MCF 10A (cell line): Measurements from ENCODE around the gene PFKM. TPM values are rescaled to one million over a fixed set of nuclear protein-coding genes. Genes with fewer than 3 reads are reported as not detected.

ENCODE experiments used
- BruUV-seq: library from RNA; stranded (reverse); fragments of 400-500 nt; replicated peaks from 2 replicates; lab custom pipeline; 2021; lab: Mats Ljungman, UMichigan
- CTCF ChIA-PET: fragments of 300-600 bp; sonication (Branson Sonifier 250); formaldehyde crosslinking; extraction: SDS; loops from one replicate; lab custom pipeline; 2021; ENCODE audit warnings: antibody characterized with exemption, inconsistent platforms; lab: Yijun Ruan, JAX
- POLR2A ChIA-PET: fragments of 300-600, 350-650 bp; sonication (Branson Sonifier 250); formaldehyde crosslinking; extraction: SDS; loops from one replicate; lab custom pipeline; 2020; ENCODE audit warnings: antibody characterized with exemption, inconsistent platforms; lab: Yijun Ruan, JAX
- DNase-seq: peaks from one replicate; pipeline ENCODE4 v3.0.0-alpha.2; 2018; ENCODE audit not compliant: unreplicated experiment
- H3K27ac Mint-ChIP-seq: one replicate; pipeline ENCODE4 v1.8.0; 2022; ENCODE audit warnings: mild to moderate bottlenecking, low read depth, mixed read lengths; ENCODE audit not compliant: unreplicated experiment
- H3K27me3 Mint-ChIP-seq: one replicate; pipeline ENCODE4 v1.8.0; 2022; ENCODE audit warnings: mixed read lengths; ENCODE audit not compliant: insufficient read depth, unreplicated experiment
- H3K36me3 Mint-ChIP-seq: one replicate; pipeline ENCODE4 v1.8.0; 2022; ENCODE audit warnings: mild to moderate bottlenecking, moderate library complexity, mixed read lengths; ENCODE audit not compliant: insufficient read depth, unreplicated experiment
- H3K4me1 Mint-ChIP-seq: one replicate; pipeline ENCODE4 v1.8.0; 2022; ENCODE audit warnings: mixed read lengths; ENCODE audit not compliant: insufficient read depth, unreplicated experiment
- H3K4me3 Mint-ChIP-seq: one replicate; pipeline ENCODE4 v1.8.0; 2022; ENCODE audit warnings: mild to moderate bottlenecking, moderate library complexity, mixed read lengths; ENCODE audit not compliant: unreplicated experiment
- H3K9me3 Mint-ChIP-seq: one replicate; pipeline ENCODE4 v1.8.0; 2022; ENCODE audit warnings: mixed read lengths; ENCODE audit not compliant: unreplicated experiment
- intact Hi-C: fragments of 100-400 bp; cut with micrococcal nuclease; formaldehyde crosslinking; loops from 2 replicates; pipeline ENCODE4 v1.14.1; 2022
- total RNA-seq: library from RNA; stranded (reverse); gene quantifications from 2 replicates; pipeline ENCODE4 v1.2.3, GENCODE V29; 2022
- TF ChIP-seq, protein P1 (sequence below): fragments of 200-600 bp; IDR thresholded peaks from one replicate; pipeline ENCODE4 v1.8.0; 2022; ENCODE audit warnings: antibody characterized with exemption, mild to moderate bottlenecking; ENCODE audit not compliant: unreplicated experiment

Gene PFKM
- total RNA-seq, 1 experiment from 2014 or later, result 69.3 TPM

GRCh38 chr12:48077111-48077510 is 42.1 kb upstream of the PFKM start:
- Mint-ChIP-seq H3K4me3 (no peak overlapping the region), H3K27ac (peak overlapping the region; percentile 37), H3K36me3 (peaks cover 40% of the 10 kb centered on the region), H3K27me3 (no peaks in the 10 kb centered on the region), H3K4me1 (no peaks in the 10 kb centered on the region), H3K9me3 (no peaks in the 10 kb centered on the region)
- no TSS peak for BruUV-seq
- DNase-seq, result no peak
- intact Hi-C loops, result loop anchor here (10.0 kb wide), 1 partner anchor 172 kb away; the partner anchor contains the start of gene VDR
- ChIA-PET POLR2A (interaction anchor here (1.0 to 1.3 kb wide), 2 partner anchors 30 to 172 kb away, joined by 3 read pairs; partner anchors contain the start of gene VDR), CTCF (interaction anchor here (0.6 to 1.7 kb wide), 3 partner anchors 28 to 114 kb away, joined by 3 to 5 read pairs (median 4); partner anchors contain the start of gene TMEM106C)
- TF ChIP-seq, protein P1, sequence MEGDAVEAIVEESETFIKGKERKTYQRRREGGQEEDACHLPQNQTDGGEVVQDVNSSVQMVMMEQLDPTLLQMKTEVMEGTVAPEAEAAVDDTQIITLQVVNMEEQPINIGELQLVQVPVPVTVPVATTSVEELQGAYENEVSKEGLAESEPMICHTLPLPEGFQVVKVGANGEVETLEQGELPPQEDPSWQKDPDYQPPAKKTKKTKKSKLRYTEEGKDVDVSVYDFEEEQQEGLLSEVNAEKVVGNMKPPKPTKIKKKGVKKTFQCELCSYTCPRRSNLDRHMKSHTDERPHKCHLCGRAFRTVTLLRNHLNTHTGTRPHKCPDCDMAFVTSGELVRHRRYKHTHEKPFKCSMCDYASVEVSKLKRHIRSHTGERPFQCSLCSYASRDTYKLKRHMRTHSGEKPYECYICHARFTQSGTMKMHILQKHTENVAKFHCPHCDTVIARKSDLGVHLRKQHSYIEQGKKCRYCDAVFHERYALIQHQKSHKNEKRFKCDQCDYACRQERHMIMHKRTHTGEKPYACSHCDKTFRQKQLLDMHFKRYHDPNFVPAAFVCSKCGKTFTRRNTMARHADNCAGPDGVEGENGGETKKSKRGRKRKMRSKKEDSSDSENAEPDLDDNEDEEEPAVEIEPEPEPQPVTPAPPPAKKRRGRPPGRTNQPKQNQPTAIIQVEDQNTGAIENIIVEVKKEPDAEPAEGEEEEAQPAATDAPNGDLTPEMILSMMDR, result no peak

DNA sequence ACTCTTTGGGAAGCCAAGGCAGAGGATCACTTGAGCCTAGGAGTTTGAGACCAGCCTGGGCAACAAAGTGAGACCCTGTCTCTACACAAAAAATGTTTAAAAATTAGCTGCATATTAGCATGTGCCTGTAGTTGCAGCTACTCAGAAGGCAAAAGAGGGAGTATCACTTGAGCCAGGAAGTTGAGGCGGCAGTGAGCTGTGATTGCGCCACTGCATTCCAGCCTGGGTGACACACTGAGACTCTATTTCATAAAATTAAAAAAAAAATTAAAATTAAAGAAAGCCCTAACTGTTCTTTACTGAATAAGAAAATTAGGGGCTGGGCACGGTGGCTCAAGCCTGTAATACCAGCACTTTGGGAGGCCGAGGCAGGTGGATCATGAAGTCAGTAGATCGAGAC is 40.3 kb upstream of the PFKM start:
- H3K27me3 Mint-ChIP-seq, result no peaks in the 10 kb centered on the region
- intact Hi-C loops, result loop anchor here (10.0 kb wide), 1 partner anchor 174 kb away; the partner anchor contains the start of gene VDR
- DNase-seq, result peak; percentile 64
- CTCF ChIA-PET, result interaction anchor here (0.6 to 1.0 kb wide), 3 partner anchors 9 to 899 kb away, joined by 3 to 4 read pairs (median 3); partner anchors contain the start of gene WNT1
- H3K27ac Mint-ChIP-seq, result peak overlapping the region; percentile 69
- POLR2A ChIA-PET, result interaction anchor here (0.8 to 1.4 kb wide), 2 partner anchors 9 to 27 kb away, joined by 3 to 5 read pairs; partner anchors contain the start of gene SENP1
- BruUV-seq, result no TSS peak
- peaks cover 36% of the 10 kb centered on the region for H3K36me3 Mint-ChIP-seq
- H3K9me3 Mint-ChIP-seq, result no peaks in the 10 kb centered on the region
- H3K4me3 Mint-ChIP-seq, result no peak overlapping the region
- H3K4me1 Mint-ChIP-seq, result no peaks in the 10 kb centered on the region
- TF ChIP-seq, protein P1, result no peak

- H3K27ac Mint-ChIP-seq, result peak overlapping the region; percentile 39
- ChIA-PET CTCF (interaction anchor here (0.6 kb wide), 1 partner anchor 25 kb away, joined by 3 read pairs; no protein-coding TSS in a partner anchor), POLR2A (no interaction called here)
- intact Hi-C loops, result loop anchor here (10.0 kb wide), 1 partner anchor 535 kb away; no protein-coding TSS in a partner anchor
- no peaks in the 10 kb centered on the region for H3K4me1 Mint-ChIP-seq
- no peak for DNase-seq
- H3K36me3 Mint-ChIP-seq, result peaks cover 38% of the 10 kb centered on the region
- BruUV-seq, result no TSS peak
- no peak overlapping the region for H3K4me3 Mint-ChIP-seq
- no peaks in the 10 kb centered on the region for H3K9me3 Mint-ChIP-seq
- TF ChIP-seq, protein P1, result no peak
- no peaks in the 10 kb centered on the region for H3K27me3 Mint-ChIP-seq
These were observed 38.9 kb upstream of the PFKM start for GRCh38 chr12:48080285-48080684.

- no peaks in the 10 kb centered on the region for H3K27me3 Mint-ChIP-seq
- intact Hi-C loops, result loop anchor here (10.0 kb wide), 1 partner anchor 534 kb away; no protein-coding TSS in a partner anchor
- peaks cover 43% of the 10 kb centered on the region for H3K36me3 Mint-ChIP-seq
- H3K4me3 Mint-ChIP-seq, result no peak overlapping the region
- no peak for DNase-seq
- POLR2A ChIA-PET, result no interaction called here
- CTCF ChIA-PET, result no interaction called here
- no TSS peak for BruUV-seq
- no peaks in the 10 kb centered on the region for H3K4me1 Mint-ChIP-seq
- peak overlapping the region; percentile 39 for H3K27ac Mint-ChIP-seq
- TF ChIP-seq, protein P1, result no peak
- no peaks in the 10 kb centered on the region for H3K9me3 Mint-ChIP-seq
These were observed 38.3 kb upstream of the PFKM start for GRCh38 chr12:48080821-48081220.
